HepG2 (cell line): ENCODE results near the gene LDLRAD2. TPM values are rescaled to one million over a fixed set of nuclear protein-coding genes. Genes with fewer than 3 reads are reported as not detected.

Experiments
- CREB1 ChIP-seq, 2 experiments: fragments of 450-650 bp in 1 of 2; IDR thresholded peaks; 2 replicates each; pipeline ENCODE4 v1.6.1; 2016 to 2017; ENCODE audit warnings: control low read depth in 1 of 2, mild to moderate bottlenecking in 1 of 2, missing compliant biosample characterization in 1 of 2, missing genetic modification characterization in 1 of 2
- GATAD2A ChIP-seq: IDR thresholded peaks from 2 replicates; pipeline ENCODE4 v1.6.1; 2016
- HNF4A ChIP-seq: sonication (generic); formaldehyde crosslinking; IDR thresholded peaks from 2 replicates; pipeline ENCODE4 v1.4.0; 2020; ENCODE audit warnings: missing genetic modification reagents
- HOXA3 ChIP-seq: sonication (generic); formaldehyde crosslinking; IDR thresholded peaks from 2 replicates; pipeline ENCODE4 v1.5.0; 2020; ENCODE audit warnings: missing genetic modification reagents
- MEIS2 ChIP-seq: sonication (generic); formaldehyde crosslinking; IDR thresholded peaks from 2 replicates; pipeline ENCODE4 v1.9.0; 2021; ENCODE audit warnings: mild to moderate bottlenecking, missing genetic modification reagents
- NR2F6 ChIP-seq, 2 experiments: IDR thresholded peaks; 2 replicates each; pipeline ENCODE4 v1.6.1; 2016; ENCODE audit warnings: antibody characterized with exemption in 1 of 2, mild to moderate bottlenecking in 1 of 2
- PPARG ChIP-seq: conservative IDR thresholded peaks from 2 replicates; pipeline ENCODE4 v1.6.1; 2016; ENCODE audit warnings: missing biosample characterization, missing genetic modification reagents
- RARA ChIP-seq: IDR thresholded peaks from 2 replicates; pipeline ENCODE4 v1.6.1; 2016; ENCODE audit warnings: missing genetic modification reagents, missing compliant biosample characterization
- SALL1 ChIP-seq: sonication (generic); formaldehyde crosslinking; IDR thresholded peaks from 2 replicates; pipeline ENCODE4 v1.8.0; 2022; ENCODE audit warnings: mild to moderate bottlenecking, missing genetic modification reagents
- ZBTB42 ChIP-seq: sonication (generic); formaldehyde crosslinking; IDR thresholded peaks from 2 replicates; pipeline ENCODE4 v1.5.0; 2020; ENCODE audit warnings: mild to moderate bottlenecking, missing genetic modification reagents
- polyA plus RNA-seq, 8 experiments: library from polyadenylated mRNA; depleted of rRNA in 3 of 8; stranded (reverse) in 7 of 8; unstranded in 1 of 8; fragments of >200 nt; fragmentation: Illumina TruSeq in 4 of 8; extraction: Trizol in 4 of 8; gene quantifications; 2 replicates each; pipeline versions ENCODE4 v1.2.1 to v1.2.3, GENCODE V29; 2011 to 2016; ENCODE audit warnings: low read depth in 4 of 8, missing spikeins in 1 of 8, mixed read lengths in 1 of 8; ENCODE audit not compliant: insufficient read depth in 1 of 8
- total RNA-seq, 5 experiments: library from RNA; depleted of rRNA; stranded (reverse); fragments of >200 nt; fragmentation: Illumina TruSeq; extraction: Trizol; gene quantifications; 2 replicates each; pipeline ENCODE4 v1.2.3, GENCODE V29; 2016; ENCODE audit warnings: low read depth in 1 of 5
- TF ChIP-seq, protein P1 (sequence below): sonication (generic); formaldehyde crosslinking; conservative IDR thresholded peaks from 2 replicates; pipeline ENCODE4 v1.8.0; 2022; ENCODE audit warnings: mild to moderate bottlenecking, moderate library complexity, missing genetic modification reagents
- TF ChIP-seq, protein P2 (sequence below): IDR thresholded peaks from 2 replicates; pipeline ENCODE4 v1.6.1; 2016; ENCODE audit warnings: low read depth, missing genetic modification reagents, missing compliant biosample characterization
- TF ChIP-seq, protein P3 (sequence below): IDR thresholded peaks from 2 replicates; pipeline ENCODE4 v1.4.0; 2020; ENCODE audit warnings: mild to moderate bottlenecking, missing genetic modification reagents
- TF ChIP-seq, protein P4 (sequence below): sonication (generic); formaldehyde crosslinking; IDR thresholded peaks from 2 replicates; pipeline ENCODE4 v1.5.0; 2020; ENCODE audit warnings: missing genetic modification reagents
- TF ChIP-seq, protein P5 (sequence below): sonication (generic); formaldehyde crosslinking; IDR thresholded peaks from 2 replicates; pipeline ENCODE4 v1.9.0; 2022; ENCODE audit warnings: low read depth, missing genetic modification reagents
- TF ChIP-seq, protein P6 (sequence below): IDR thresholded peaks from 2 replicates; pipeline ENCODE4 v1.6.1; 2016; ENCODE audit warnings: mild to moderate bottlenecking, missing biosample characterization, missing genetic modification reagents

LDLRAD2 gene
- total and polyA plus RNA-seq, 2 of the 13 experiments (the other 11 are each of a cell fraction or from before 2014, with no cell fraction given): not detected

DNA sequence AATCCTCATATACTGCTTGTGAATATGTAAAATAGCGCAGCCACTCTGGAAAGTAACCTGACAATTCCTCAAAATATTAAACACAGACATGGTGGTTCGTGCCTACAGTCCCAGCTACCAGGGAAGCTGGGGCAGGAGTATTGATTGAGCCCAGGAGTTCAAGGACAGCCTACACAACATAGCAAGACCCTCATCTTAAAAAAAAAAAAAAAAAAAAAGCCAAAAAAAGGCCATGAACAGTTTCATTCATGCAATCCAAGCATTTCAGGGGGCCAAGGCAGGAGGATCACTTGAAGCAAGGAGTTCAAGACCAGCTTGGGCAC is 33.7 kb upstream of the LDLRAD2 start (continued):
- TF ChIP-seq, protein P1, sequence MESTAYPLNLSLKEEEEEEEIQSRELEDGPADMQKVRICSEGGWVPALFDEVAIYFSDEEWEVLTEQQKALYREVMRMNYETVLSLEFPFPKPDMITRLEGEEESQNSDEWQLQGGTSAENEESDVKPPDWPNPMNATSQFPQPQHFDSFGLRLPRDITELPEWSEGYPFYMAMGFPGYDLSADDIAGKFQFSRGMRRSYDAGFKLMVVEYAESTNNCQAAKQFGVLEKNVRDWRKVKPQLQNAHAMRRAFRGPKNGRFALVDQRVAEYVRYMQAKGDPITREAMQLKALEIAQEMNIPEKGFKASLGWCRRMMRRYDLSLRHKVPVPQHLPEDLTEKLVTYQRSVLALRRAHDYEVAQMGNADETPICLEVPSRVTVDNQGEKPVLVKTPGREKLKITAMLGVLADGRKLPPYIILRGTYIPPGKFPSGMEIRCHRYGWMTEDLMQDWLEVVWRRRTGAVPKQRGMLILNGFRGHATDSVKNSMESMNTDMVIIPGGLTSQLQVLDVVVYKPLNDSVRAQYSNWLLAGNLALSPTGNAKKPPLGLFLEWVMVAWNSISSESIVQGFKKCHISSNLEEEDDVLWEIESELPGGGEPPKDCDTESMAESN: no peak
- TF ChIP-seq NR2F6 (IDR thresholded peaks at IDR 0.05) (peak; percentile 49; the same call in 1 of the 2 replicates), NR2F6 (CRISPR knock-in tag; IDR thresholded peaks at IDR 0.05) (peak; percentile 44; the same call in 1 of the 2 replicates), CREB1 (IDR thresholded peaks at IDR 0.05) (no peak), CREB1 (CRISPR knock-in tag; IDR thresholded peaks at IDR 0.05) (0 out of 2 replicates have a peak, but pooled peaks have one; percentile 19), HNF4A (CRISPR knock-in tag) (peak; percentile 39; the same call in 1 of the 2 replicates), MEIS2 (CRISPR knock-in tag) (no peak), HOXA3 (0 out of 2 replicates have a peak, but pooled peaks have one; percentile 18), ZBTB42 (CRISPR knock-in tag) (no peak), PPARG (CRISPR knock-in tag) (no peak), GATAD2A (peak; percentile 72), RARA (CRISPR knock-in tag) (peak; percentile 72), SALL1 (CRISPR knock-in tag) (peak; percentile 4; the same call in 1 of the 2 replicates)
- TF ChIP-seq, protein P2, sequence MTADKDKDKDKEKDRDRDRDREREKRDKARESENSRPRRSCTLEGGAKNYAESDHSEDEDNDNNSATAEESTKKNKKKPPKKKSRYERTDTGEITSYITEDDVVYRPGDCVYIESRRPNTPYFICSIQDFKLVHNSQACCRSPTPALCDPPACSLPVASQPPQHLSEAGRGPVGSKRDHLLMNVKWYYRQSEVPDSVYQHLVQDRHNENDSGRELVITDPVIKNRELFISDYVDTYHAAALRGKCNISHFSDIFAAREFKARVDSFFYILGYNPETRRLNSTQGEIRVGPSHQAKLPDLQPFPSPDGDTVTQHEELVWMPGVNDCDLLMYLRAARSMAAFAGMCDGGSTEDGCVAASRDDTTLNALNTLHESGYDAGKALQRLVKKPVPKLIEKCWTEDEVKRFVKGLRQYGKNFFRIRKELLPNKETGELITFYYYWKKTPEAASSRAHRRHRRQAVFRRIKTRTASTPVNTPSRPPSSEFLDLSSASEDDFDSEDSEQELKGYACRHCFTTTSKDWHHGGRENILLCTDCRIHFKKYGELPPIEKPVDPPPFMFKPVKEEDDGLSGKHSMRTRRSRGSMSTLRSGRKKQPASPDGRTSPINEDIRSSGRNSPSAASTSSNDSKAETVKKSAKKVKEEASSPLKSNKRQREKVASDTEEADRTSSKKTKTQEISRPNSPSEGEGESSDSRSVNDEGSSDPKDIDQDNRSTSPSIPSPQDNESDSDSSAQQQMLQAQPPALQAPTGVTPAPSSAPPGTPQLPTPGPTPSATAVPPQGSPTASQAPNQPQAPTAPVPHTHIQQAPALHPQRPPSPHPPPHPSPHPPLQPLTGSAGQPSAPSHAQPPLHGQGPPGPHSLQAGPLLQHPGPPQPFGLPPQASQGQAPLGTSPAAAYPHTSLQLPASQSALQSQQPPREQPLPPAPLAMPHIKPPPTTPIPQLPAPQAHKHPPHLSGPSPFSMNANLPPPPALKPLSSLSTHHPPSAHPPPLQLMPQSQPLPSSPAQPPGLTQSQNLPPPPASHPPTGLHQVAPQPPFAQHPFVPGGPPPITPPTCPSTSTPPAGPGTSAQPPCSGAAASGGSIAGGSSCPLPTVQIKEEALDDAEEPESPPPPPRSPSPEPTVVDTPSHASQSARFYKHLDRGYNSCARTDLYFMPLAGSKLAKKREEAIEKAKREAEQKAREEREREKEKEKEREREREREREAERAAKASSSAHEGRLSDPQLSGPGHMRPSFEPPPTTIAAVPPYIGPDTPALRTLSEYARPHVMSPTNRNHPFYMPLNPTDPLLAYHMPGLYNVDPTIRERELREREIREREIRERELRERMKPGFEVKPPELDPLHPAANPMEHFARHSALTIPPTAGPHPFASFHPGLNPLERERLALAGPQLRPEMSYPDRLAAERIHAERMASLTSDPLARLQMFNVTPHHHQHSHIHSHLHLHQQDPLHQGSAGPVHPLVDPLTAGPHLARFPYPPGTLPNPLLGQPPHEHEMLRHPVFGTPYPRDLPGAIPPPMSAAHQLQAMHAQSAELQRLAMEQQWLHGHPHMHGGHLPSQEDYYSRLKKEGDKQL (CRISPR knock-in tag): no peak
- TF ChIP-seq, protein P3, sequence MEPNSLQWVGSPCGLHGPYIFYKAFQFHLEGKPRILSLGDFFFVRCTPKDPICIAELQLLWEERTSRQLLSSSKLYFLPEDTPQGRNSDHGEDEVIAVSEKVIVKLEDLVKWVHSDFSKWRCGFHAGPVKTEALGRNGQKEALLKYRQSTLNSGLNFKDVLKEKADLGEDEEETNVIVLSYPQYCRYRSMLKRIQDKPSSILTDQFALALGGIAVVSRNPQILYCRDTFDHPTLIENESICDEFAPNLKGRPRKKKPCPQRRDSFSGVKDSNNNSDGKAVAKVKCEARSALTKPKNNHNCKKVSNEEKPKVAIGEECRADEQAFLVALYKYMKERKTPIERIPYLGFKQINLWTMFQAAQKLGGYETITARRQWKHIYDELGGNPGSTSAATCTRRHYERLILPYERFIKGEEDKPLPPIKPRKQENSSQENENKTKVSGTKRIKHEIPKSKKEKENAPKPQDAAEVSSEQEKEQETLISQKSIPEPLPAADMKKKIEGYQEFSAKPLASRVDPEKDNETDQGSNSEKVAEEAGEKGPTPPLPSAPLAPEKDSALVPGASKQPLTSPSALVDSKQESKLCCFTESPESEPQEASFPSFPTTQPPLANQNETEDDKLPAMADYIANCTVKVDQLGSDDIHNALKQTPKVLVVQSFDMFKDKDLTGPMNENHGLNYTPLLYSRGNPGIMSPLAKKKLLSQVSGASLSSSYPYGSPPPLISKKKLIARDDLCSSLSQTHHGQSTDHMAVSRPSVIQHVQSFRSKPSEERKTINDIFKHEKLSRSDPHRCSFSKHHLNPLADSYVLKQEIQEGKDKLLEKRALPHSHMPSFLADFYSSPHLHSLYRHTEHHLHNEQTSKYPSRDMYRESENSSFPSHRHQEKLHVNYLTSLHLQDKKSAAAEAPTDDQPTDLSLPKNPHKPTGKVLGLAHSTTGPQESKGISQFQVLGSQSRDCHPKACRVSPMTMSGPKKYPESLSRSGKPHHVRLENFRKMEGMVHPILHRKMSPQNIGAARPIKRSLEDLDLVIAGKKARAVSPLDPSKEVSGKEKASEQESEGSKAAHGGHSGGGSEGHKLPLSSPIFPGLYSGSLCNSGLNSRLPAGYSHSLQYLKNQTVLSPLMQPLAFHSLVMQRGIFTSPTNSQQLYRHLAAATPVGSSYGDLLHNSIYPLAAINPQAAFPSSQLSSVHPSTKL: peak; percentile 41
- TF ChIP-seq, protein P4, sequence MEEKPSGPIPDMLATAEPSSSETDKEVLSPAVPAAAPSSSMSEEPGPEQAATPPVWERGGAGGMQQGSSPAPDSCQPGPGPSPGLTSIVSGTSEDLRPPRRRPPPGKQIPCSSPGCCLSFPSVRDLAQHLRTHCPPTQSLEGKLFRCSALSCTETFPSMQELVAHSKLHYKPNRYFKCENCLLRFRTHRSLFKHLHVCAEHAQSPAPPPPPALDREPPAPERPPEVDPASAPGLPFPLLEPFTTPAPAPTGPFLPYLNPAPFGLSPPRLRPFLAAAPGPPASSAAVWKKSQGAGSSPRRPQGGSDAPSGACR (CRISPR knock-in tag): no peak
- TF ChIP-seq, protein P5, sequence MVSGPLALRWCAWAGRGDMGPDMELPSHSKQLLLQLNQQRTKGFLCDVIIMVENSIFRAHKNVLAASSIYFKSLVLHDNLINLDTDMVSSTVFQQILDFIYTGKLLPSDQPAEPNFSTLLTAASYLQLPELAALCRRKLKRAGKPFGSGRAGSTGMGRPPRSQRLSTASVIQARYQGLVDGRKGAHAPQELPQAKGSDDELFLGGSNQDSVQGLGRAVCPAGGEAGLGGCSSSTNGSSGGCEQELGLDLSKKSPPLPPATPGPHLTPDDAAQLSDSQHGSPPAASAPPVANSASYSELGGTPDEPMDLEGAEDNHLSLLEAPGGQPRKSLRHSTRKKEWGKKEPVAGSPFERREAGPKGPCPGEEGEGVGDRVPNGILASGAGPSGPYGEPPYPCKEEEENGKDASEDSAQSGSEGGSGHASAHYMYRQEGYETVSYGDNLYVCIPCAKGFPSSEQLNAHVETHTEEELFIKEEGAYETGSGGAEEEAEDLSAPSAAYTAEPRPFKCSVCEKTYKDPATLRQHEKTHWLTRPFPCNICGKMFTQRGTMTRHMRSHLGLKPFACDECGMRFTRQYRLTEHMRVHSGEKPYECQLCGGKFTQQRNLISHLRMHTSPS (CRISPR knock-in tag): no peak
- TF ChIP-seq, protein P6, sequence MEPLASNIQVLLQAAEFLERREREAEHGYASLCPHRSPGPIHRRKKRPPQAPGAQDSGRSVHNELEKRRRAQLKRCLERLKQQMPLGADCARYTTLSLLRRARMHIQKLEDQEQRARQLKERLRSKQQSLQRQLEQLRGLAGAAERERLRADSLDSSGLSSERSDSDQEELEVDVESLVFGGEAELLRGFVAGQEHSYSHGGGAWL (CRISPR knock-in tag): no peak
